Lower lobe of right lung (tissue), 2 donors: ENCODE measurements around the gene OR11H12. TPM values are rescaled to one million over a fixed set of nuclear protein-coding genes. Genes with fewer than 3 reads are reported as not detected.
A peak's percentile ranks its signal among the peaks of the same experiment; 100 is the strongest.
"Not testable (repeated sequence)": the region's sequence is repeated elsewhere in the genome, so short reads cannot be mapped to it uniquely, and the experiment has no call there.

ENCODE experiments used
- ATAC-seq, 2 donors: fragments of 200-7000 bp; cut with Tn5 transposase; one replicate each; pipeline ENCODE4 v1.9.1; 2020 to 2022; ENCODE audit warnings: mild to moderate bottlenecking in 2 of 2, moderate library complexity in 2 of 2
- DNase-seq: peaks from one replicate; pipeline ENCODE4 v3.0.0-alpha.2; 2020
- H3K27ac ChIP-seq: fragments of 200-600 bp; one replicate; pipeline ENCODE4 v1.8.0; 2022
- H3K27me3 ChIP-seq: fragments of 200-600 bp; one replicate; pipeline ENCODE4 v1.8.0; 2022; ENCODE audit warnings: low read depth
- H3K36me3 ChIP-seq: fragments of 200-600 bp; one replicate; pipeline ENCODE4 v1.8.0; 2022; ENCODE audit warnings: mild to moderate bottlenecking
- H3K4me1 ChIP-seq: fragments of 200-600 bp; one replicate; pipeline ENCODE4 v1.8.0; 2022
- H3K4me3 ChIP-seq: fragments of 200-600 bp; one replicate; pipeline ENCODE4 v1.8.0; 2022; ENCODE audit warnings: mild to moderate bottlenecking
- H3K9me3 ChIP-seq: fragments of 200-600 bp; one replicate; pipeline ENCODE4 v1.8.0; 2022
- intact Hi-C: fragments of 100-400 bp; cut with DNase I; formaldehyde crosslinking; loops from one replicate; pipeline ENCODE4 v1.11.0; 2022
- long read RNA-seq: library from polyadenylated mRNA; unstranded; transcript quantifications from one replicate; pipeline ENCODE4 v2.0.0, GENCODE V29; 2021
- total RNA-seq: library from RNA; stranded (reverse); fragmentation: NEBNext Ultra II Directional; extraction: Animal tissue kit (Norgen Biotek cat#: 25700); gene quantifications from one replicate; pipeline ENCODE4 v1.2.1, GENCODE V29; 2021
- donor health status: DM: no; HTN: yes; CAD: no; lungs with severe emphysema.

OR11H12 gene, protein sequence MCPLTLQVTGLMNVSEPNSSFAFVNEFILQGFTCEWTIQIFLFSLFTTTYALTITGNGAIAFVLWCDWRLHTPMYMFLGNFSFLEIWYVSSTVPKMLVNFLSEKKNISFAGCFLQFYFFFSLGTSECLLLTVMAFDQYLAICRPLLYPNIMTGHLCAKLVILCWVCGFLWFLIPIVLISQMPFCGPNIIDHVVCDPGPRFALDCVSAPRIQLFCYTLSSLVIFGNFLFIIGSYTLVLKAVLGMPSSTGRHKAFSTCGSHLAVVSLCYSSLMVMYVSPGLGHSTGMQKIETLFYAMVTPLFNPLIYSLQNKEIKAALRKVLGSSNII
- total RNA-seq, result not detected
- long read RNA-seq, result 0 reads

DNA sequence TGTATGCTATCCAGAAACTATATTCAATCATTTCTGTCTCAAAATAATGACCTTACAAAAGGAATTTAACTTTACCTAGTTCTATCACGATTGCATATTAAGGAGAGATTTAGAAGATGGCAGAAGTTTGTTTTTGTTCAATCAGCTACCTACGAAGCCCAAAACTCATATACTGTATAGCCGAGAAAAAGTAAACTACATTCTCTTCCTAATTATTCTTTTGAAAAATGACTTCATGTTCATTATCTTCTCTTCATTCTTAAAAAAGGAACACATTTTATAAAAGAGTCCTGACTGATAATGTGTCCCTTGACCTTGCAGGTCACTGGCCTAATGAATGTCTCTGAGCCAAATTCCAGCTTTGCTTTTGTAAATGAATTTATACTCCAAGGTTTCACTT, at the start of gene OR11H12:
OR11H12 (plus strand) TSS at position 301 of the 400 bp plus-strand sequence; CDS start at position 301, 0 bp downstream.
- H3K36me3 ChIP-seq, H3K9me3 ChIP-seq, intact Hi-C loops, ATAC-seq, H3K4me1 ChIP-seq, DNase-seq, H3K27ac ChIP-seq, H3K4me3 ChIP-seq, H3K27me3 ChIP-seq: not testable (repeated sequence)

DNA sequence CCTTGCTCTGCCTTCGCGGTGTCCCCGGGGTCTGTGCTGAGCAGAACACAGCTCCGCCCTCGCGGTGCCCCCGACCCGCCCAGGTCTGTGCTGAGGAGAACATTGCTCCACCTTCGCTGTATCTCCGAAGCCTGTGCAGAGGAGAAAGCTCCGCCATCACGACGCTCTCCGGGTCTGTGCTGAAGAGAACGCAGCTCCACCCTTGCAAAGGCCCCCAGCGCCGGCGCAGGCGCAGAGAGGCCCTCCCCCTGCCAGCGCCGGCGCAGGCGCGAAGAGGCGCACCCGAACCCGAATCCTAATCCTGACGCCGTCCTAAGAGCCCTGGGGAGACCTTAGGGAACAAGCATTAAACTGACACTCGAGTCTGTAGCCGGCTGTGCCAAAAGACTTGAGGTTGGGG, 18.0 kb upstream of the OR11H12 start:
- H3K4me1 ChIP-seq, H3K9me3 ChIP-seq, H3K27ac ChIP-seq, intact Hi-C loops, H3K27me3 ChIP-seq, H3K4me3 ChIP-seq, H3K36me3 ChIP-seq, DNase-seq, ATAC-seq: not testable (repeated sequence)

- ATAC-seq, H3K9me3 ChIP-seq, H3K4me3 ChIP-seq, H3K27me3 ChIP-seq, H3K36me3 ChIP-seq, H3K4me1 ChIP-seq, H3K27ac ChIP-seq, intact Hi-C loops: not testable (repeated sequence)
- peak; percentile 34 for DNase-seq
Measured at GRCh38 chr14:18626610-18627213, 25.8 kb downstream of the OR11H12 start.

DNA sequence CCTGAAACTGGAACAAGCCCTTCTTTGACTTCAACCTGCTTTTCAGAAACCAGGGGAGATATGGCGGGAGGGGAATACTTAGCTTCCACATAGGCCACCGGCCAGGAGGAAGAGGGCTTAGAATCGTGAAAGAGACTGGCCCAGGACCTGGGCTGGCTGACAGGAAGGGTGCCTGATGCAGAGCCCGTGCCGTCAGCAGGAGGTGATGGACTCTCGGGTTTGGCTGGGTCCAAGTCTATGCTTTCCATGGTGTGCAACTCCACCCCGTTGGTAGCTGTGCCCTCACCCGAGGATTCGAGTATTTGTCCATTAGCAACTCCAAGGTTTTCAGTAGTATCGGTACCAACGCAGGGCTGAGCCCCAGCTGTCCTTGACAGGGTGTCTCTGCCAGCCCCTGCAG, 35.1 kb downstream of the OR11H12 start:
- intact Hi-C loops, H3K9me3 ChIP-seq: not testable (repeated sequence)
- ATAC-seq, result peak in 1 of 2 donors; percentile 47

GRCh38 chr14:18638032-18638431, 37.1 kb downstream of the OR11H12 start:
- H3K36me3 ChIP-seq, H3K9me3 ChIP-seq, H3K27ac ChIP-seq, H3K4me3 ChIP-seq, ATAC-seq, H3K27me3 ChIP-seq, H3K4me1 ChIP-seq, DNase-seq, intact Hi-C loops: not testable (repeated sequence)

More for the DNA sequence above, 35.1 kb downstream of the OR11H12 start:
- H3K27ac ChIP-seq, DNase-seq, H3K4me3 ChIP-seq, H3K4me1 ChIP-seq, H3K36me3 ChIP-seq, H3K27me3 ChIP-seq: not testable (repeated sequence)

- intact Hi-C loops, H3K27ac ChIP-seq, H3K36me3 ChIP-seq, DNase-seq, H3K27me3 ChIP-seq, H3K4me1 ChIP-seq, H3K9me3 ChIP-seq, H3K4me3 ChIP-seq: not testable (repeated sequence)
- ATAC-seq, result peak in 1 of 2 donors; percentile 43
Measured at GRCh38 chr14:18638785-18639184, 37.9 kb downstream of the OR11H12 start.

DNA sequence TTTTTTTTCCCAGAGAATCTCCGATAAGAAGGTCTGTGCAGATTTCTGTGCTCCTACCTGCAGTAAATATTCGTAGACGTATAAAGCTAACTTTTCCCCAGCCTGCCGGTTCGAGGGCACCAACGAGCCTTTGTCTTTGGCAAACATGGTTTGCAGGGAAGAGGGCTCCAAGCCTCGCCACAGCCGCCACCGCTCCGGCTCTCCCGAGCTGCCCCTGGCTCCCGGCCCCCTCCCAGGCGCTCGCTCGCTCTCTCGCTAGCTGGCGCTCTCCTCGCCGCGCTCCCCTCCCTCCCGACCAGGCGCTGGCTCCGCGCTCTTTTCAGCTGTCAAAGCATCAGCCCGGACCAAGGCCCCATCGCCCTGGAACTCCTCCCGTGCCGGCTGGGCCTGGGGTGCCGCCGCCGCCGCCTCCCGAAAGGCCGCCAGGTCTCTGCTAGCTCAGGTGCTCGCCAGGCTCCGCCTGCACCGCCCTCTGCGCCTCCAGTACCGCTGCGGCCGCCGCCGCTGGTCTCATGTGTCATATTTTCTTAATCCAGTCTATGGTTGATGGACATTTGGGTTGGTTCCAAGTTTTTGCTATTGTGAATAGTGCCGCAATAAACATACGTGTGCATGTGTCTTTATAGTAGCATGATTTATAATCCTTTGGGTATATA, 45.3 kb downstream of the OR11H12 start:
- DNase-seq, H3K9me3 ChIP-seq, H3K36me3 ChIP-seq, intact Hi-C loops, H3K4me1 ChIP-seq, H3K27me3 ChIP-seq, ATAC-seq, H3K27ac ChIP-seq, H3K4me3 ChIP-seq: not testable (repeated sequence)
